T-helper 17 cell (primary cell): ENCODE results near the gene USP7. TPM values are rescaled to one million over a fixed set of nuclear protein-coding genes. Genes with fewer than 3 reads are reported as not detected.

Experiments
- ATAC-seq: fragments of 150-1000 bp; cut with Tn5 transposase; 2 replicates; pipeline ENCODE4 v1.10.0; 2021; ENCODE audit warnings: mild to moderate bottlenecking, moderate library complexity
- DNase-seq, 3 donors: peaks; one replicate each; pipeline versions ENCODE4 v3.0.0 to v3.0.0-alpha.2; 2020 to 2021
- H3K9me3 ChIP-seq: one replicate; pipeline ENCODE4 v1.7.0; 2013; ENCODE audit warnings: low read length, mild to moderate bottlenecking; ENCODE audit not compliant: control insufficient read depth, poor library complexity, severe bottlenecking
- H3K27ac Mint-ChIP-seq: one replicate; pipeline ENCODE4 v1.8.0; 2022; ENCODE audit warnings: mild to moderate bottlenecking, moderate library complexity, mixed read lengths
- H3K27me3 Mint-ChIP-seq: one replicate; pipeline ENCODE4 v1.8.0; 2022; ENCODE audit warnings: mixed read lengths
- H3K36me3 Mint-ChIP-seq: one replicate; pipeline ENCODE4 v1.8.0; 2022; ENCODE audit warnings: low read depth, mixed read lengths
- H3K4me1 Mint-ChIP-seq: one replicate; pipeline ENCODE4 v1.8.0; 2022; ENCODE audit warnings: mild to moderate bottlenecking, mixed read lengths
- H3K4me3 Mint-ChIP-seq: one replicate; pipeline ENCODE4 v1.8.0; 2022; ENCODE audit warnings: mild to moderate bottlenecking, moderate library complexity, mixed read lengths
- total RNA-seq, 4 donors: library from RNA in 2 of 4; stranded (reverse) in 2 of 4; gene quantifications; one replicate each; pipeline ENCODE4 v1.2.3 and lab custom pipeline; 2022 to 2026

Gene USP7
- total RNA-seq, 2 donors from 2014 or later: 259 to 282 TPM

DNA sequence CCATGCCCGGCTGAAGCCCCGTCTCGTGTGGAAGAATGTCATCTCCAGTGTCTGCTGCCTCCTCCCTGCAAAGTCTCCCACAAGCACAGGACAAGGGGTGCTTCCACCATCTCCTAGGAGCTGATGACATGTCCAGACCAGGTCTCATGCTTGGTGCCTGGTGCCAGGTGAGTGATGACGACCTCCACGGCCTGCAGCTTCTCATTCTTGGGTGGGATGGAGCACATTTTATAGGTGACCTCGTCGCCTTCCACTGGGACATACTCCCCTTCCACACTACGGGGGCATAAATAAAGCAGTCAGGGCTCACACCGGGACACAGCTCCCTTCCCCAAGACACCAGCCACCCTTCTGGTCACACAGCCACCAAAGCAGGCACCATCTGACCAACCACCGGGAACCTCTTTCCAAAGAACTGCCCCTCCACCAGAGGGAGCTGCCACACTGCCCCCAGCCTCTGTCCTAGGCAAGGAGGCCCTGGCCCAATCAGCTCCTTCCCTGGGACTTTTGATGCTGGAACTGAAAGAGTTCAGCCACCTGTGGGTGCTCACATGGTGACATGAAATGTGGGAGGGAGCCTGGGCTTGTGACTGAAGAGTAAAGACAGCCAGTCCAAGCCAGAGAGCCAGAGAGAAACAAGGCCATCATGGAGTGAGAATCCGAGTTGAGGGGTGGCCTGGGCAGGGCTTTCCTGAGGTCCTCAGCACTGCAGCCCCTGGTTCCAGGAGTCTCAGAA lies 108.5 kb downstream of the USP7 start:
- ATAC-seq (no peak), DNase-seq (no peak)
- Mint-ChIP-seq H3K4me3 (no peak overlapping the region), H3K36me3 (peaks cover 5% of the 10 kb centered on the region), H3K4me1 (peaks cover 28% of the 10 kb centered on the region), H3K27me3 (no peaks in the 10 kb centered on the region), H3K27ac (no peak overlapping the region)
- no peaks in the 10 kb centered on the region for H3K9me3 ChIP-seq

DNA sequence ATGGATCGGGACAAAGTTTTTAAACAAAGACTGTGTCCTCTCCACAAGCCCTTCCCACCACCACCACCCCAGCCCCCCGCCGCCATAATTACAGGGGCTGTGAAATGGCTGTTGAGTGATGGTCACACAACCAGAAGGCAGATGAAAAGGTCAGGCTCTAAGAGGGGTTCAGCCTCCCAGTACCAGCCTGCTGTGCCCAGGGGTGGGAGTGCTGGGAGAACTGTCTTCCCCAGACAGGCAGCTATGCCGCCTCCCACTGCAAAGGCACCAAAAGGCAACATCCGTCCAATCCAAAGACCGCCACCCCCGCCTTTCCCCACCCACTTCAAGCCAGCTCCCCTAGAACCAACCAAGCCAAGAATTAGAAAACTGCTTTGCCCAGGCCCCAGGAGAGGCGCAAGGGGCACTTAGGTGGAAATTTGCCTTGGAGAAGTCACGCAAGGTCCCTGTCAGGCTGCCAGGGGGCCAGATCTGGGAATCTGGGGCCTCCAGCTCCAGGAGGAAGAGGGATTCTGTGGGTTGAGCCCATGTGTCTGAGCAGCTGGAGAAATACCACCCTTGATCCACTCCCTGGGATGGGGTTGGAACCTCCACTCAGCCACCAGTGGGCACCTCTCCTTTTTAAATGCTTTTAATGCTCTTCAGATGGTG lies 109.3 kb downstream of the USP7 start:
- peaks cover 7% of the 10 kb centered on the region for H3K36me3 Mint-ChIP-seq
- ATAC-seq: no peak
- DNase-seq: no peak

DNA sequence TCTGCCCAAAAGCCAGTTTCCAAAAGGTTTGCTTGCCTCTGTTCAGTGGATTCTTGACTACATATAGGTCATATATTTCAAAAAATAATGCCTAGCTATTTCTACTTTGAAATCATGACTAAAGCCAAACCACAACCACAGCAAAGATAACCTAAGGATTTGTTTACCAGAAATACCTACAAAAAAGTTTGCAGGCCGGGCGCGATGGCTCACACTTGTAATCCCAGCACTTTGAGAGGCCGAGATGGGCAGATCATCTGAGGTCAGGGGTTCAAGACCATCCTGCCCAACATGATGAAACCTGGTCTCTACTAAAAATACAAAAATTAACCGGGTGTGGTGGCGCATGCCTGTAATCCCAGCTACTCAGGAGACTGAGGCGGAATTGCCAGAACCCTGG lies 110.1 kb downstream of the USP7 start:
- Mint-ChIP-seq H3K36me3 (peaks cover 7% of the 10 kb centered on the region), H3K4me3 (no peak overlapping the region), H3K27me3 (no peaks in the 10 kb centered on the region), H3K4me1 (peaks cover 36% of the 10 kb centered on the region), H3K27ac (peak overlapping the region; percentile 39)
- DNase-seq (no peak), ATAC-seq (no peak)
- H3K9me3 ChIP-seq: no peaks in the 10 kb centered on the region

More for the DNA sequence above, 109.3 kb downstream of the USP7 start:
- Mint-ChIP-seq H3K4me1 (peaks cover 34% of the 10 kb centered on the region), H3K27me3 (no peaks in the 10 kb centered on the region), H3K4me3 (no peak overlapping the region), H3K27ac (peak overlapping the region; percentile 39)
- H3K9me3 ChIP-seq: no peaks in the 10 kb centered on the region

DNA sequence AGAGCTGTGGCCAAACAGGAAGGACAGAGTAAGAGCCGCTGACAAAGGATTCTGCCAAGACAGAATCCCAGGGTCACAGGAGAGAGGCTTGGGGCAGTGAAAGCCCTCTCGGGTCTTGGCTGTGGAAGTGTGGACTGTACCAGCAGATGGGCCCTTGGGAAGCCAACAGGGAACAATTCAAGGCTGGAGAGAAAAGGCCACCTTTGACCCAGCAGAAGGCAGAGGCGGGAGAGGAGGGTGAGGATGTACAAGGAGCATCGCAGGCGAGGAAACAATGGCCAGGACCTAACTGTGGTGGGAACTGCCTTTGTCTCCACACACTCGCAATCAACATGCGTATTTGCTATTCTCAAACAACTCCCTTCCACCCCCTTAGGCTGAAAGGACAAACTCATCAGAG lies 110.6 kb downstream of the USP7 start:
- peak overlapping the region; percentile 79 for H3K27ac Mint-ChIP-seq
- H3K4me3 Mint-ChIP-seq: no peak overlapping the region
- H3K4me1 Mint-ChIP-seq: peaks cover 35% of the 10 kb centered on the region
- ATAC-seq: no peak
- H3K27me3 Mint-ChIP-seq: no peaks in the 10 kb centered on the region
- peaks cover 7% of the 10 kb centered on the region for H3K36me3 Mint-ChIP-seq
- DNase-seq: no peak
- no peaks in the 10 kb centered on the region for H3K9me3 ChIP-seq

DNA sequence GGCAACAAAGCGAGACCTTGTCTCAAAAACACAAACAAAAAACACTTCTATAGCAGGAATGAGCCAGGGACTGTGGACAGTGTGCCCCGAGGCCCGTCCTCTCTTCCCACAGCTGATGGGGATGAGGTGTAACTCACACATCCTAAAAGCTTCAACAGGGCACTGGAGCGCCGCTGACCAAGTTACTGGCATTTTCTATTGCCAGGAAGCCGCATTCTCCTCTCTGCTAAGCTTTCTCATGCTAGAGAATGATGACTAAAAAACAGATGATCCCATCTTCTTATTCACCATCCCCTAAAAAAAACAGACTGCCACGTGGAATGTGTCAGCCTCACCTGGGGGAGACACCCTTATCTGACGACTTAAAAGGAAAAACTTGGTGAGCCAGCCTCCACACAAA lies 111.2 kb downstream of the USP7 start:
- peak overlapping the region; percentile 79 for H3K27ac Mint-ChIP-seq
- peaks cover 7% of the 10 kb centered on the region for H3K36me3 Mint-ChIP-seq
- no peaks in the 10 kb centered on the region for H3K27me3 Mint-ChIP-seq
- no peak for ATAC-seq
- peaks cover 30% of the 10 kb centered on the region for H3K4me1 Mint-ChIP-seq
- DNase-seq: no peak
- no peak overlapping the region for H3K4me3 Mint-ChIP-seq
- no peaks in the 10 kb centered on the region for H3K9me3 ChIP-seq

DNA sequence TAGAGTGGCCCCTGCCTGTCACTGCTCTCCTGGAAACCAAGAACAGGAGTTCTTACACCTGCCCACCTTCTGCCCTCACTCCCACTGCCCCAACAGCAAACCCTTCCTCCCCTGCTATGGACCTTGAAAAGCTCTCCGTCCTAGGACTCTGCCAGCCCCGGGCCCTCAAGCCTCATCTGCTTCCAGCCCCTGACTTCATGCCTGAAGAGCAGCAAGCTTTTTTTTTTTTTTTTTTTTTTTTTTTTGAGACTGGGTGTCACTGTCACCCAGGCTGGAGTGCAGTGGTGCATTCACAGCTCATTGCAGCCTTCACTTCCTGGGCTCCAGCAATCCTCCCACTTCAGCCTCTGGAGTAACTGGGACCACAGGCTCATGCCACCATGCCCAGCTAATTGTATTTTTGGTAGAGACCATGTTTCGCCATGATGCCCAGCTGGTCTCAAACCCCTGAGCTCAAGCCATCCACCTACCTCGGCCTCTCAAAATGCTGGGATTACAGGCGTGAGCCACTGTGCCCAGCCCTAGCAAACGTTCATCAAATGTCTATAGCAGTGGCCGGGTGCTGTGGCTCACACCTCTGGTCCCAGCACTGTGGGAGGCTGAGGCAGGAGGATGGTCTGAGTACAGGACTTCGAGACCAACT lies 111.8 kb downstream of the USP7 start:
- no peaks in the 10 kb centered on the region for H3K27me3 Mint-ChIP-seq
- DNase-seq (no peak), ATAC-seq (no peak)
- H3K4me1 Mint-ChIP-seq: peaks cover 26% of the 10 kb centered on the region
- peaks cover 7% of the 10 kb centered on the region for H3K36me3 Mint-ChIP-seq
- no peak overlapping the region for H3K4me3 Mint-ChIP-seq
- H3K27ac Mint-ChIP-seq: peak overlapping the region; percentile 79
- no peaks in the 10 kb centered on the region for H3K9me3 ChIP-seq

DNA sequence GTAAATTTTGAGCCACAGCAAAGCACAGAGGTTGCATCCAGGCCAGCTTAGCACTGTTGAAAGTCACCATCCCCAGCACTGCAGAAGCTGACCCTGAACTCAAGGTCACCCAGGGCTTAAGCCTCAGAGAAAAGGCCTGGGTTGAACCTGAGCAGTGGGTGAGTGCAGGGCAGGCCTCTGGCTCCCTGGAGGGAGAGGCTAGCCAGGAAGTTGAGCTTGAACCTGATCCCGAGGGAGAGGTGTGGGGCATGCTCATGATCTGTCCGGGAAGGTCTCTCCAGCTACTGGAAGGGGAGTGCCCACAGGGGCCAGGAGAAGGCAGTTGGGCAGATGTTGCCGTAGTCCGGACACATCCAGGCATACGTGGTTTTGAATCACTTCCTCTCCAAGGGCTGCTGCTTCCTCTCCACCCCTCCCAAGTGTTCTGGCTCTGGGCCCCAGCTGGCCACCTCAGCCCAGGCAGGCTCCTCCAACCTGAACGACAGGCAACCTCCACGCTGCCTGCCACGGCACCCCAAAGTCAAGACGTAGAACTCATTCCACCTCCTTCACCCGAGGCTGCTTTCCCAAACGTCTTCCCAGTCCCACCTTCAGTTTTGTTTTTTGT lies 113.3 kb downstream of the USP7 start:
- DNase-seq (no peak), ATAC-seq (peak; percentile 53)
- Mint-ChIP-seq H3K27ac (peak overlapping the region; percentile 79), H3K4me1 (peaks cover 20% of the 10 kb centered on the region), H3K4me3 (no peak overlapping the region), H3K36me3 (peaks cover 6% of the 10 kb centered on the region), H3K27me3 (no peaks in the 10 kb centered on the region)
- no peaks in the 10 kb centered on the region for H3K9me3 ChIP-seq

DNA sequence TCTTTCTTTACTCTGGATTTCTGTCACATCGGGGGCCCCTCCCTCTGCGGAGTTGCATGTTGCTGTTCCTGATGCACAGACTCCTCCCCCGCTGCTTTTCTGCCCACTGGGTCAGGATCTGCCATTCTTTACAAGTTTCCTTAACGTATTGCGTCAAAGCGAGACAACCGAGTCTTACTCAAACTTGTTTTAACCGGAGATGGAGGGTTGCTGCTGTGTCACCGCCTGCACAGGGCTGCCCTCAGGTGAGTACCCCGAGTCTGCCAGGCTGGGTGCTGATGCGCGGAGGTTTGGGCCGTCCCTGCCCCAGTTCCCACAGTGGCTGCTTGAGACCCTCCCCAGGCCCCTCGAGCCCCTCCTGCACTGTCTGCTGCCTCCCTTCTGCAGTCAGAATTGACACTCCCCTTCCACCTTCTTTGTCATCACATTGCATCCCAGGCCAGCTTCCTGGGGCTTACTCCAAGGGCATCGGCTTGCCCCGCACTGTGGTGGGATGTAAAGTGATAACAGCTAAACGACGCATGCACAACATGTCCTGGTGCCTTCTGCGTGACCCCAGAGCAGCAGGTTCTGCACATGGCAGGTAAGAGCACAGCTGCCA lies 114.2 kb downstream of the USP7 start:
- Mint-ChIP-seq H3K27me3 (no peaks in the 10 kb centered on the region), H3K27ac (peak overlapping the region; percentile 34), H3K4me1 (peaks cover 28% of the 10 kb centered on the region), H3K4me3 (peak overlapping the region; percentile 62), H3K36me3 (peaks cover 2% of the 10 kb centered on the region)
- DNase-seq (no peak), ATAC-seq (no peak)
- H3K9me3 ChIP-seq: no peaks in the 10 kb centered on the region

DNA sequence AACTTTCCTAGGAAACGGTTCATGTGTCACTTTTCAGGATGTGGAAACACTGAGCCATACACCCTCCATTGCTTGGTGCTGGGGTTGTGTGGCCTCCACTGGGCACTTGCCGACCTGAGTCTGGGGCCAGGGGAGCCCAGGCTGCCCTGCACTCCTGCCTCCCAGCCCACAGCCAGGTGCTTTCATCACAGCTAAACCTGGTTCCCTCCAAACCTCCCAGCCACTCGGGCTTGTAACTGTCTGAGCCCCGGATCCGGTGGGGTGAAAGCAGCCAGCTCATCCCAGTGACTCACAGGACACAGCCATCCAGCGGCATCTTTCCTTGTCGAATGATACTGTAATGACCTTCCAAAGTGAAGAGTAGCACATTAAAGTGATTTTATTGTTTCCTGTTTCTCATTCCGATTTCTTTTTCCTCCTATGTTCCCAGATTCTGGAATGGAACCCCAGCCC lies 114.7 kb downstream of the USP7 start:
- no peak for DNase-seq
- Mint-ChIP-seq H3K36me3 (peaks cover 2% of the 10 kb centered on the region), H3K4me1 (peaks cover 33% of the 10 kb centered on the region), H3K4me3 (peak overlapping the region; percentile 62), H3K27ac (no peak overlapping the region), H3K27me3 (no peaks in the 10 kb centered on the region)
- ATAC-seq: no peak
- no peaks in the 10 kb centered on the region for H3K9me3 ChIP-seq

DNA sequence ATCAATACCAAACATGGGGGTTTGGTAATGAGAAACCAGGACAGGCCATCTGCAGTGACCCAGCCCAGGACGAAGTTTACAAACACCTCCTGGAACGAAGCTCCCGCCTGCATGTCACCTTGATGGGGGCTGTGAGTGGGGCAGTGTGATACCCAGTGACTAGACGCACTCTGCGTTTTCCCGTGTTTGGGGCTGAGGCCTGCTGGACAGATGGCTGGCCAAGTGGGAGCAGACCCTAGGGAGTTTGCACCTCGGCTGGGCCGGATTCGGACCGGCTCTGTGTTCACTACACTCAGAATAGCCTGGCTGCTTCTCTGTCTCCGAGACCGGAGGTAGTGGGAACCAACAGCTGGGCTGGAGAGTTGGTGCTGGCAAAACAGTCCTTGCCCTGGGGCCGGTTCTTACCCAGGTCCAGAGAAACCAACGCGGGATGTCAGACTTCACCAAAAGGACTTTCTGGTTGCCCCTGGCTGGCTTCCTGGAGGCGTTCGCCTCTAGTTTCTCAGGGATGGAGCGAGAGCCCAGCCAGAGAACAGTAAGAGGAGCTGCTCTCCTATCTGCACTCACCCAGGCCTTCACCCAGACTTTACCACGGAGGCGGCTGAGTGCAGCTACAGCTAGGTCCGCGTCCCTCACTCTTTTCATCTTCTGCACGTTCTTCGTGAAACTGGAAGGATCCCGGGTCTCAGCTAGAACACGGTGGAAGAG lies 115.3 kb downstream of the USP7 start:
- H3K9me3 ChIP-seq: no peaks in the 10 kb centered on the region
- no peaks in the 10 kb centered on the region for H3K27me3 Mint-ChIP-seq
- H3K36me3 Mint-ChIP-seq: peaks cover 2% of the 10 kb centered on the region
- DNase-seq (no peak), ATAC-seq (no peak)
- H3K4me1 Mint-ChIP-seq: peaks cover 37% of the 10 kb centered on the region
- H3K4me3 Mint-ChIP-seq: no peak overlapping the region
- H3K27ac Mint-ChIP-seq: no peak overlapping the region

DNA sequence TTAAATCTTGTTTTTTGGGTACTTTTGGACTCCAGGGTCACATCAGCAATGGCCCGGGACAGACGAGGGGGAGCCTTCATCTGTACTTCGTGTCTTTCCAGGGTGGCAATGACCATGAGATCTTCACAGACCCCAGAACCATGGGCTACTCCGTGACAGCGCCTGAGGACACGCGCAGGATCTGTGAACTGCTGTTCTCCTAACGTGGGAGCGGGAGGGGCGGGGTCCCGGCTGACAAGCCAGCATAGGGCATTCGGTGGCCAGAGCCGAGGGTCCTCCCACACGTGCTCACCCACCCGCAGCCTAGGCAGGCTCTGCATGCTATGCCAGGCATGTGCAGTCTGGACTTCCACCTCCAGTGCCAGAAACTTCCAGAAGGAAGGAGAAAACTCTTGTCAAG lies 116.1 kb downstream of the USP7 start:
- H3K4me1 Mint-ChIP-seq: peaks cover 40% of the 10 kb centered on the region
- no peaks in the 10 kb centered on the region for H3K9me3 ChIP-seq
- DNase-seq (no peak), ATAC-seq (no peak)
- H3K4me3 Mint-ChIP-seq: no peak overlapping the region
- H3K27ac Mint-ChIP-seq: no peak overlapping the region
- H3K36me3 Mint-ChIP-seq: peaks cover 2% of the 10 kb centered on the region
- no peaks in the 10 kb centered on the region for H3K27me3 Mint-ChIP-seq

DNA sequence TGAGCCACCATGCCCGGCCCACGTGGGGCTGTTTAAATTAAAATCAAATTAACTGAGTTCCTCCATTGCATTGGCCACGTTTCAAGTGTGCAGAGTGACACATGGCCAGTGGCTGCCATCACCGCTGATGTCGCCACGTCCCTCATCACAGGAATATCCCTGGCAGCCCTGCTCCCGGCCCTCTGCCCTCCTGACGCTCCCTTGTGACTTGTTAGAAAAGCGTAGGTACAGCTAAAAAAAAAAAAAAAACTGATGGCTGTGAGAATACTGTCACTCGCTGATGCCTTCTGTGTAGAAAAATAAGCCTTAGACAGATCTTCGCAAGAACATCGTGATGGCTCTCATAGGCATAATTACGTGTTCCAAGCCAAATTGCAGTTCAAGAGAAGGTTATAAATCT lies 116.6 kb downstream of the USP7 start:
- peaks cover 44% of the 10 kb centered on the region for H3K4me1 Mint-ChIP-seq
- no peak overlapping the region for H3K27ac Mint-ChIP-seq
- no peak overlapping the region for H3K4me3 Mint-ChIP-seq
- no peaks in the 10 kb centered on the region for H3K9me3 ChIP-seq
- ATAC-seq: no peak
- no peaks in the 10 kb centered on the region for H3K27me3 Mint-ChIP-seq
- DNase-seq: no peak
- peaks cover 4% of the 10 kb centered on the region for H3K36me3 Mint-ChIP-seq
